Activated B cell treated with CpG ODN at 0.5 μM for 24 hours (primary cell): ENCODE results near the gene CRKL. TPM values are rescaled to one million over a fixed set of nuclear protein-coding genes. Genes with fewer than 3 reads are reported as not detected.

ENCODE experiments used
- ATAC-seq: fragments of 200-7000 bp; cut with Tn5 transposase; one replicate; pipeline ENCODE4 v1.10.0; 2021; ENCODE audit warnings: low read depth, mild to moderate bottlenecking, moderate library complexity
- CTCF ChIA-PET: fragments of 350-600 bp; sonication (Branson Sonifier 250); formaldehyde crosslinking; loops from one replicate; lab custom pipeline; 2021; ENCODE audit warnings: antibody characterized with exemption; lab: Charles Lee
- POLR2A ChIA-PET: fragments of 350-600 bp; sonication (Branson Sonifier 250); formaldehyde crosslinking; loops from one replicate; lab custom pipeline; 2021; ENCODE audit warnings: antibody characterized with exemption; lab: Charles Lee
- DNase-seq: peaks from one replicate; pipeline ENCODE4 v3.0.0; 2022
- H3K27ac Mint-ChIP-seq: one replicate; pipeline ENCODE4 v1.8.0; 2020; ENCODE audit warnings: mixed read lengths
- H3K27me3 Mint-ChIP-seq: one replicate; pipeline ENCODE4 v1.8.0; 2021; ENCODE audit warnings: mixed read lengths
- H3K36me3 Mint-ChIP-seq: one replicate; pipeline ENCODE4 v1.8.0; 2021; ENCODE audit warnings: low read depth, mixed read lengths
- H3K4me1 Mint-ChIP-seq: one replicate; pipeline ENCODE4 v1.8.0; 2021; ENCODE audit warnings: mixed read lengths
- H3K4me3 Mint-ChIP-seq: one replicate; pipeline ENCODE4 v1.8.0; 2020; ENCODE audit warnings: mild to moderate bottlenecking, mixed read lengths
- H3K9me3 Mint-ChIP-seq: one replicate; pipeline ENCODE4 v1.8.0; 2020; ENCODE audit warnings: mixed read lengths
- CTCF ChIP-seq: fragments of 200-600 bp; IDR thresholded peaks from one replicate; pipeline ENCODE4 v1.8.0; 2022; ENCODE audit warnings: antibody characterized with exemption, mild to moderate bottlenecking
- intact Hi-C: fragments of 100-400 bp; cut with micrococcal nuclease; formaldehyde crosslinking; loops from one replicate; pipeline ENCODE4 v1.15.1; 2024
- total RNA-seq: library from RNA; stranded (reverse); gene quantifications from 2 replicates; pipeline ENCODE4 v1.2.3, GENCODE V29; 2022

The CRKL gene
- total RNA-seq, 1 donor from 2014 or later: 55.7 TPM

GRCh38 chr22:20875296-20875695 is 41.9 kb upstream of the CRKL start:
- Mint-ChIP-seq H3K4me1 (no peaks in the 10 kb centered on the region), H3K9me3 (no peaks in the 10 kb centered on the region), H3K4me3 (no peak overlapping the region), H3K27me3 (no peaks in the 10 kb centered on the region), H3K27ac (no peak overlapping the region), H3K36me3 (peaks cover 41% of the 10 kb centered on the region)
- no peak for ATAC-seq
- ChIA-PET CTCF (no interaction called here), POLR2A (no interaction called here)
- DNase-seq: no peak
- no peak for TF ChIP-seq CTCF
- intact Hi-C loops: no loop called here

GRCh38 chr22:20877715-20878114 is 39.5 kb upstream of the CRKL start:
- Mint-ChIP-seq H3K27me3 (no peaks in the 10 kb centered on the region), H3K4me3 (no peak overlapping the region), H3K4me1 (no peaks in the 10 kb centered on the region), H3K9me3 (no peaks in the 10 kb centered on the region), H3K36me3 (peaks cover 51% of the 10 kb centered on the region), H3K27ac (no peak overlapping the region)
- ChIA-PET CTCF (no interaction called here), POLR2A (no interaction called here)
- no peak for TF ChIP-seq CTCF
- DNase-seq (no peak), ATAC-seq (no peak)
- intact Hi-C loops: no loop called here

GRCh38 chr22:20881231-20881630 is 36.0 kb upstream of the CRKL start:
- Mint-ChIP-seq H3K36me3 (peaks cover 64% of the 10 kb centered on the region), H3K4me1 (no peaks in the 10 kb centered on the region), H3K27ac (no peak overlapping the region), H3K27me3 (no peaks in the 10 kb centered on the region), H3K4me3 (no peak overlapping the region), H3K9me3 (no peaks in the 10 kb centered on the region)
- no peak for DNase-seq
- ChIA-PET POLR2A (no interaction called here), CTCF (no interaction called here)
- intact Hi-C loops: loop anchor here (10.0 kb wide), 1 partner anchor 74 kb away; no protein-coding TSS in a partner anchor
- no peak for TF ChIP-seq CTCF
- ATAC-seq: no peak

- H3K27ac Mint-ChIP-seq: no peak overlapping the region
- peaks cover 58% of the 10 kb centered on the region for H3K36me3 Mint-ChIP-seq
- CTCF ChIA-PET: no interaction called here
- ATAC-seq: no peak
- H3K4me3 Mint-ChIP-seq: no peak overlapping the region
- intact Hi-C loops: loop anchor here (10.0 kb wide), 1 partner anchor 73 kb away; no protein-coding TSS in a partner anchor
- no peaks in the 10 kb centered on the region for H3K27me3 Mint-ChIP-seq
- H3K4me1 Mint-ChIP-seq: no peaks in the 10 kb centered on the region
- POLR2A ChIA-PET: no interaction called here
- DNase-seq: no peak
- no peaks in the 10 kb centered on the region for H3K9me3 Mint-ChIP-seq
- TF ChIP-seq CTCF: no peak
Observed at GRCh38 chr22:20881869-20882815, 35.1 kb upstream of the CRKL start.

- no peaks in the 10 kb centered on the region for H3K9me3 Mint-ChIP-seq
- DNase-seq (no peak), ATAC-seq (no peak)
- no peaks in the 10 kb centered on the region for H3K4me1 Mint-ChIP-seq
- peaks cover 60% of the 10 kb centered on the region for H3K36me3 Mint-ChIP-seq
- H3K4me3 Mint-ChIP-seq: no peak overlapping the region
- no peak overlapping the region for H3K27ac Mint-ChIP-seq
- intact Hi-C loops: loop anchor here (10.0 kb wide), 1 partner anchor 72 kb away; no protein-coding TSS in a partner anchor
- ChIA-PET POLR2A (interaction anchor here (0.7 kb wide), 1 partner anchor 20 kb away, joined by 3 read pairs; no protein-coding TSS in a partner anchor), CTCF (no interaction called here)
- TF ChIP-seq CTCF: no peak
- H3K27me3 Mint-ChIP-seq: no peaks in the 10 kb centered on the region
Observed at GRCh38 chr22:20882855-20883254, 34.4 kb upstream of the CRKL start.
